ENCODE results near the gene DLGAP5.

DLGAP5 gene

DNA sequence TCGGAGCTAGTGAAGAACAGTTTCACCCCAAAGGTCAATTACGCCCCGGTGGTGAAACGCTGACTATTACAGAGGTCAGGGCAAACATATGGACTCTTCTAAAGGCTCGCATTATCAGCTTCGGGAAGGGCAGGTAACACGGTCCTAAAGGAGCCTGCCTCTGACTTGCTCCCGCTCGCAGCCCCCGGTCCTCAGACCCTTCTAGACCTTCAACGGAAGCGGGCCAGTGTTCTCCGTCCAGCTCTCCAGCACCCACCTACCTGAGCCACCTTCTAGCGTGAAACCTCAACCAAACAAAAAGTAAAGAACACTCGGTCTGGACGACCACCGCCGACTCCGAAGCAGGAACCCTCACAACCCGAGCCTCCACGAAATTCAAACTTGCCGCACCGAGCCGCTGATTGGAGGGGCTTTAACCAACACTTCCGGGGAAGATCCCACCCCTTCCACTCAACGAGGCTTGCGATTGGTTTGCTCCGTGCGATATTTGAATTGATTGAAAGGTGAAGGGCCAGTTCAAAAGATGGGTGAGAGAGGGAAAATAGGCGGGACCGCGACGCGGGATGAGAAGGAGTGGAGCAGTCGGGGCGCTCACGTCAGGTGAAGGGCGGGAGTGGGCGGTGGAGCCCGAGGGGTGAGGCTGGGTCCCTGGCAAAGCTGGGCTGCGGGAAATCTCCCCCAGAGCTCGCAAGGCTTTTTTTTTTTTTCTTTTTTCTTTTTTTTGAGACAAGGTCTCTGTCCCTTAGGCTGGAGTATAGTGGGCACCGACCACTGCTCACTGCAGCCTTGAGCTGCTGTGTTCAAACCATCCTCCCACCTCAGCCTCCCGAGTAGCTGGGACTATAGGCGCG is at the start of gene DLGAP5:
DLGAP5 (minus strand) TSS at position 383 of the 851 bp plus-strand sequence. CDS start 2,406 bp downstream, outside the sequence.
- DNase-seq = peak; percentile 98

DNA sequence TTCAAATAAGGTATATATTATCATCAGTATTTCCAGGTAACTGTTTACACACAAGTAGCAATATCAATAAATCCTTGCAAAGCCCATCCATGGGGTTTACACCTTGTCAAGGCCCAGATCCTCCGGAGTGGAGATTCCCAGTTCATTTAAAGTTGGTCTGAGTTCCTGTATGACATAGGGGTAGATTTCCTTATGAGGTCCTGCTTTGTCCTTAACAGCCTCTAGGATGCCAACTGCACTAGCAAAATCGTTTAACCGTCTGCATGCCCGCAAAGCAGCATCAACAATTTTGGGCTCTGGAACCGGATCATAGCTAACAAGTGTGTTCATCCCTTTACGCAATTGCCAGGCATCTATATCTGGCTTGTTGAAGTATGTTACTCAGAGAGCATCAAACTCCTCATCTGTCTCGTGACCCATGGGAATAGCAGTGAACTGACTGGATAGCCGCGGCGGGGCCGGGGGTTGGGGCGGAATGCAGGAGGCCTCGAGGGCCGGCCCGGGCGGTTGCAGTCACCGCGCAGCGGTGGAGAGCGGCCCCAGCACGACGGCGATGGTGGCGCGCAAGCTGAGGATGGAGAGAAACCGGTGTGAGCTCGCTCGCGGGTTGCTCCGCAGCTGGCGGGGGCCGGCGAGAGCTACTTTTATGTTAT is 49.3 kb upstream of the DLGAP5 start:
- no peak for DNase-seq

DNA sequence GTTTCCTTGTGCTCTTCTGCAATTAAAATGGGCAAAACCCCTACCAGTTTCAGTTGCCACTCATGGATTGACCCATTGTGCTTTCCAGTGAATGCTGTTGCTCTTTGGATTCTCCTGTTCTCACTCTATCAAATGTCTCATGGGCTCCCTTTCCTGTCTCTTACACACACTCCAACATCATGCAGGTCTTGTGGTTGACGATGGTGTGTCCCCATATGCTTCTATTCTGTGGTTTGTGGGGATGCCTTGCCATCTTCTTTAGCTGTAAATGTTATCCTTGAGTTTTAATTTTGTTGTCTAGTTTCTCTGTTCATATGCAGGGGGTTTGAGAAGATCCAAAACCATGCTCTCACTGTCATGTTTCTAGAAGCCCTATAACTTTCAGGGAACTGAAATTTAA is 47.9 kb upstream of the DLGAP5 start:
- no peak for DNase-seq

DNA sequence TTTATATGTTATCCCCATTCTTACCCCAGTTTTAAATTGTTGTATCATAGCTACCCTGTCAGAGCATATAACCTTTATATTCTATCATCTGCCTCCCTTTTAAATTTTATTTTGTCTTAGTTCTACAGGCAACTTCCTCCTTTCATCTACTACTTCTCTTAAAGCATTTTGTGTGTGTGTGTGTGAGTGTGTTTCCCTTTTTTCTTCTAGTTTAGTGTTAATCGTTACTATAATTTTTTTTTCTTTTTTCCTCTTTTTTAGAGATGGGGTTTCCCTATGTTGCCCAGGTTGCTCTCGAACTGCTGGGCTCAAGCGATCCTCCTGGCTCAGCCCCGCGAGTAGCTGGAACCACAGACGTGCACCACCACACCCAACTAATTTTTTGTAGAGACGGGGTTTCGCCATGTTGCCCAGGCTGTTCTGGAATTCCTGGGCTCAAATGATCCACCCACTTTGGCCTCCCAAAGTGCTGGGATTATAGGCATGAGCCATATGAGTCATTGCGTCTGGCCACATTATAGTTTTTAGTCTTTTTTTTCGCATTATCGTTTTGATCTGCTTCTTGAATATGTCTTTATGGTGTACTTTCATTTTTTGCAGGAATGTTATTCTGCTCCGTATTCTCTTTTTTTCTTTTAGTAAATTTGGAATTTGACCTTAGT is 46.8 kb upstream of the DLGAP5 start:
- no peak for DNase-seq

DNA sequence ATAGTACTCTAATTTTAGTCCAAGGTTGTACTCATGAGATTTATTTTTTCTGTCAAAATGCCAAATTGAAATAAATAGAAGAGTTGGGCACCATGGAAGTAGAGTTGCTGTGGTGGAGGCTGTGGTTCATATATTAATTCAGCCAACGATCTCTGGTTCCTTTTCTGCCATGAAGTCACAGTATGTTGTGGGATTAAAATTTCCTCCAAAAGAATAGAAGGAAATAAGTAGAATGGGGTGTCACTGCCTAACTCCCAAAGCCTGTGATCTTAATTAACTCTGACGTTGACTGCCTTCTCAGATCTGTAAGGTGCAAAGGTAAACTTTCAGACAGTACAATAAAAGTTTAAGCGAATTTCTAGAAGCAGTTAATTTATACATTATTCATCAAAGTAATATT is 42.2 kb upstream of the DLGAP5 start:
- no peak for DNase-seq

DNA sequence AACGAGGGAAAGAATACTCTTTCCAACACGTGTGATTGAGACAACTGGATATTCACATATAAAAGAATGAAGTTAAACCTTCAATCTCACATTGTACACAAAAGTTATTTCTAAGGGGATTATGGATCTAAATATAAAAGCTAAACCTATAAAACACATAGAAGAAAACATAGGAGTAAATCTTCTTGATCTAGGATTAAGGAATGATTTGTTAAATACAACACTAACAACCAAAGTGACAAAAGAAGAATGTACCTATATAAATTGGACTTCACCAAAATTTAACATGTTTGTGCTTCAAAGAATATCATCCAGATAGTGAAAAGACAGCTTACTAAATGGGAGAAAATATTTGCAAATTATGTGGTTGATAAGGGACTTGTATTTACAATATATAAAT is 36.9 kb upstream of the DLGAP5 start:
- DNase-seq = no peak

DNA sequence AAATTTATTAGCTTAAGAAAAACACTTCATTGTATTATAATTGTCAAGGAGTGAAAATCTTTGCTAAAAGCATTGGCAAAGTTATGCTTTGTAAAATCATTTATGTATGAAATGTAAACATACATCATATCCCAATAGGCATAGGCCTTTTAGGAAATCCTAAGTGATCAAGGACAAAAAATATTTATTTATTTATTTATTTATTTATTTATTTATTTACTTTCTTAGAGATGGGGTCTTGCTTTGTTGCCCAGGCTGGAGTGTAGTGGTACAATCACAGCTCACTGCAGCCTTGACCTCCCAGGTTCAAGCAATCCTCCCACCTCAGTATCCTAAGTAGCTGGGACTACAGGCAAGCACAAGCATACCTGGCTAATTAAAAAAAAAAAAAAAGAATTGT is 32.0 kb upstream of the DLGAP5 start:
- DNase-seq = no peak

- DNase-seq = no peak
Measured at GRCh38 chr14:55221968-55222367, 30.6 kb upstream of the DLGAP5 start.

GRCh38 chr14:55221186-55221585 is 29.8 kb upstream of the DLGAP5 start:
- DNase-seq = no peak

DNA sequence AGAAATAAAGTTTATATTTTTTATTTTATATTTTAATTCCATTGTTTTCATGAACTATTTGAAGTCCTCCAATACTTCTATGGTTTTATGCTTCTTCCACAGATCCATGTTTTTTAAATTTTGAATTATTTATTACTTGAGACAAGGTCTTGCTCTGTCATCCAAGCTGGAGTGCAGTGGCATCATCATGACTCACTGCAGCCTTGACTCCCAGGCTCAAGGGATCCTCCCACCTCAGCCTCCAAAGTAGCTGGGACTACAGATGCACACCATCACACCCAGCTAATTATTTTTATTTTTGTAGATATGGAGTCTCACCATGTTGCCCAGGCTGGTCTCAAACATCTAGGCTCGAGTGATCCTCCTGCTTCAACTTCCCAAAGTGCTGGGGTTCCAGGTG is 28.8 kb upstream of the DLGAP5 start:
- no peak for DNase-seq

DNA sequence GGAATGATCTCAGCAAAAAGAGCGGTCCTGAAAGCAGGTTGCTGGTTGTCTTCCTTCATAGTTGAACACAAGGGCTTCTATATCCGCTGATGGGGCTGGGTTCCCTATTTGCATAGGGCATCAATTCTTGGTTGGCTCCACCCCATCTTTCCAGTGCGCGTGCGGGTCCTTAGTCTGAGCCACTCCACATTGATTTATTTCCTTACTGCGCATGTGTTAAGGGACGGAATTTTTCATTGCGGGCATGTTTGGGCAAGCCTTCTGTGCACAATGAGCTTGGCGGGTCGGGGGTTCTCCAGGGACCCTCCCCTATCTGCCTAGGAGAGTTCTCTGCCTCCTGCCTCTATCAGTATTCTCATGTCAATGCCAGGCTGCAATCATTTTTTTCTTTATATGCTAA is 21.2 kb upstream of the DLGAP5 start:
- DNase-seq = peak; percentile 73 to 76

DNA sequence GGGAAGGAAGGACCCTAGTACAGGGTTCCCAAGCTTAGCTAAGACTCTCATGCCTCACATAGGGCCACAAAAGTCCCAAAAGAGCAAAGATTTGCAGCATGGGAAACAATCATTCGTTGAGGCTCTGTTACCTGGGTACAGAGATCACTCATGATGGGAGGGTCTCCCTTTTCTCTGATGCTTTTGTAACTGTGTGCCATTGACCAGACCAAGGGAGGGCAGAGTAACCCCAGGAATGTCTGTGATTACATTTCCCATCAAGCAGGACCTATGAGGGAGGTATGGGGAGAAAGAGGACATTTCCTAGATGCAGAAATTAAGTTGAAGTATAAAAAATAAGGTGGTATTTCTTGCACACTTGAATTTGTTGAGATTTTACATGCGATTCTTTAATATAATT is 16.4 kb upstream of the DLGAP5 start:
- no peak for DNase-seq

DNA sequence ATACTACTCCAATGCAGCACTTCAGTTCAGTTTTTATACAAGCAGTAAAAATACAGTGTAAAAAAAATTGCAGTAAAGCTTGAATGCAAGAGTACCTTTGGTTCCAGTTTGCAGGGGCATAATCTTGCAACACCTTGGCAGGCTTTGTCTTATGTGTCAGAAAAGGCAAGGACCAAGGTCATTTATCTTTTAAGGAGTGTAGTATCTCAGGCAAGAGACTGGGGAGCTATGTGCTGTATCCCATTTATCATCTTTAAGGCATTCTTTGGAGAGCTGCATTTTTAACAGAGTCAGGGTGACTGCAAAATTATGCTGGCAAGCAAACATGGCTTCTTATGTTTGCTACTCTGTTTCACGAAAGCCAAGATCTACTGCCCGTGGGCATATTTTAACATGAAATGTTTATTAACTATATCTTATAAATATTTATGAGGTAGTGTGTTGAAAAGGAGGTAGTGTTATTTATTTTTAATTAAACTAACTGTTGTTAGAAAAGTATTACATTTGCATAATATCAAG is 14.8 kb upstream of the DLGAP5 start:
- DNase-seq = no peak

GRCh38 chr14:55201219-55202101 is 10.1 kb upstream of the DLGAP5 start:
- no peak for DNase-seq

DNA sequence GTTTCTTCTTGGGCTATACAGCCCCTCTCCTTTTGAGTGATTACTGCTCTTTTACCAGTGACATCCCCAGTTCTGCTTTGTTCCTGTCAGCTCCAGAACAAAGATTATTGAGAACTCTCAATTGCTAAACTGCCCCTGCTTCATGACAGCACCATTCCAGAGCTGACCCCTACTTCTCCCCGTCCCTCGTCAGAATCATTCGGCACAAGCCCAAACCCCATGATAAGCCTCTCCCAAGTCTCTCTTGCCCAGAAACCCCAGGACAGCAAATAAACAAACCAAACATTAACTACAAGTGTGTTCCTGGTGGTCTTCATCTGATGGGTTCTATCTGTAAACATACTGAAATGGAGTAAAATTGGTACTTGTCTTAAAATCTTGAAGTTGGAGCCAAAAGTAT is 9.3 kb upstream of the DLGAP5 start:
- no peak for DNase-seq

DNA sequence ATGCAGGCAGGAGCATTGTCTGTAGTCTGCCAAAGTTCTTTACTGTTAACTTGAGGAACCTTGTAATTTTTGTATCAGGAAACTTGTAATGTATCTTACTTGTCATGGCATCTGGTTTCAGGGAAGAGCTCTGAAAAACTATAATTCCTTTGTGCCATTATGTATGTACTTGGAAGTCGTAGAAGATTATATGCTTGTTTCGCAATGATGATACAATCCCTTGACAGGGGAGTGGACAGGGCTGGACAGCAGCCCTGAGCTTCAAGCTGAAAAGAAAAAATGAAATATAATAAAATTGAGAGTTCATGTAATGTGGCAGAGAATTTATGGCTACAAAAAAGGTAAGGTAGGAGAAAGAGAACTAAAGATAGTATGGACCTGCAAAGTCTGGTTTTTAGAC is 7.4 kb upstream of the DLGAP5 start:
- no peak for DNase-seq

DNA sequence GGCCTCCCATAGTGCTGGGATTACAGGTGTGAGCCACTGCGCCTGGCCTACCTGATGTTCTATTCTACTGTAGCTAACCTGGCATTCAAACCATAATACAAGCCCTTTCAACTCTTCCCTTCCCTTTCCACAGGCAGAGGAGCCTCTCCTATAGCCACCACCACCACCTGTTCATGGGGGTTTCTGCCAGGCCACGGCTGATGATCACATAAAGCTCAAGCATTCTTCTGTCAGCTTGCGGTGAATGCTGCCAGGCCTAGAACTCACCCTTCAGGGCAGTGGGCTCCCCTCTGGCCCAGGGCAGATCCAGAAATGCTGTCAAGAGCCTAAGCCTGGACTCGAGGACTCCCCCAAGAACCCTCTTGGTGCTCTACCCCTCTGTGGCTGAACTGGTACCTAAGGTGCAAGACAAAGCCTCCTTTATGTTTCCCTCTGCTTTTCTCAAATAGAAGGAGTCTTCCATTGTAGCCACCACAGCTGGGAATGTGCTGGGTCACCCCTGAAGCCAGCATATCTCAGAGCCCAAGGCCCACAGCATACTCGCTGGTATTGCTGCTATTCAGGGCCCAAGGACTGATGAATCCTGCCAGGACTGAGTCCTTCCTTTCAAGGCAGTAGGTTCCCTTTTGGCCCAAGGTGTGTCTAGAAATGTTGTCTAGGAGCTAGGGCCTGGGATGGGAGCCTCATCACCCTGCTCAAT is 3.4 kb upstream of the DLGAP5 start:
- no peak for DNase-seq

DNA sequence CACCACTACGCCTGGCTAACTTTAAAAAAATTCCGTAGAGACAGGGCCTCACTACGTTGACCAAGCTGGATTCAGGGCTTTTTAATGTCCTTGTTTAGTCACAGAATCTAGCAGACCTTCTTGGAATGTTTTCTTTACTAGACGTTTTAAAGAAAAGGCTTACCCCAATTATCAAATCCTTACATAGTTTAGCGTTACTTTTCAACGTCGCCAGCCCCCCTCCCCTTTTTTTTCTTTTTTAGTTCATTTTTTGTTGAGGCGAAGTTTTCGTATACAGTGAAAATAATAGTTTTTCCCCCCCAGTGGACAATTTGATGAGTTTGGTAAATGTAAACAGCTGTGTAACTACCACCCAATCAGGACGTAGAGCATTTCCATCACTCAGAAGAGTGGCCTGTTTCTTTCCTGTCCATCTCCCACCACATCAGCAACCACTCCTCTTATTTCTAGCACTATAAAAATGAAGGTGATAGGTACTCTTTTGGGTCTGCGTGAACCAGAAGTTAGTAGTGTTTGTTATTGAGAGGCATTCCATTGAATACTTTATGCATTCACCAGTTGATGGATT is 753 bp upstream of the DLGAP5 start:
- peak in 1 of 2 experiments; percentile 3 for DNase-seq

- DNase-seq = no peak
Measured at GRCh38 chr14:55190906-55191202, 531 bp downstream of the DLGAP5 start.

- no peak for DNase-seq
Measured at GRCh38 chr14:55188686-55189295, 2.6 kb downstream of the DLGAP5 start.

- DNase-seq = no peak
Measured at GRCh38 chr14:55180434-55180833, 11.0 kb downstream of the DLGAP5 start.
